ENCODE measurements around the gene TIMM29.

- TF ChIP-seq CTCF (IDR thresholded peaks at IDR 0.05) (no peak), POLR2A (IDR thresholded peaks at IDR 0.05) (no peak)
These were observed 16.0 kb upstream of the TIMM29 start for GRCh38 chr19:10912619-10913018.

Measured in testis (tissue), 2 donors.